Activated CD8-positive, alpha-beta memory T cell treated with anti-CD3 and anti-CD28 coated beads, Interleukin-2, amount 50 U/mL, for 48 hours (primary cell): ENCODE results near the gene FBXL4.
"Not testable (repeated sequence)": the region's sequence is repeated elsewhere in the genome, so short reads cannot be mapped to it uniquely, and the experiment has no call there.

Source experiments
- DNase-seq: peaks from one replicate; pipeline ENCODE4 v3.0.0-alpha.2; 2020

FBXL4 gene

DNA sequence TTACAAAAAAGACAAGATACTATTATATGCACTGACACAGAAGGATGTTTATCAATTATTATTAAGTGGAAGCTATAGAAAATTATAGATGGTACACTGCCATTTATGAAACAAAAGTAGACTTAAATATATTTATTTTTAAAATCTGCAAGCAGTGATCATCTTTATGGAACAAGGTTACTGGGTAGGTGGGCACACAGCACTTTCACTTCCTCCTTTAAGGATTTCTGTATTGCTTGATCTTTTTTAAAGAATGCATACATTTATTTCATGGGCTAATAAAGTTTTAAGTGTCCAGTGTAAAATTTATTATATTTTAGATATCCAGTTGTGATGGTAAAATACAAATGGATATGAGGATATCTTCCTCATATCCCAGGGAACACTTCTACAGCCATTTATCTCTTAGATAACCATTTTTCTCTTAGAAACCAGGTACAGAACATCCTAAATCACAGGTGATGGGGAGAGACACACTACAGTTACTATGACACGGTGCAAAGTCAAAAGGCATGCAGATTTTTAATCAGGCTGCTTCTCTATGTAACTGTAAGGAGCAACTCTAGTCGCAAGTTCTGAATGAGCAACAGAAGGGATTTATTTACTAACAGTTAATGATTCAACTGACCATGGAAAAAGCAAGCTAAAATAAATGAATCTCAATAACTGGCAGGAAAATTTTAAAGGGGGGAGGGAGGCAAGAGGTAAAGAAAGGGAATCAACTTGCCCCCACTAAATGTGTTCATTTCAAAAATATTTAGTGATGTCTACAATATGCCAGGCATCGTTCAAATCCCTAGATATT, 2.2 kb downstream of the FBXL4 start:
- DNase-seq: no peak

DNA sequence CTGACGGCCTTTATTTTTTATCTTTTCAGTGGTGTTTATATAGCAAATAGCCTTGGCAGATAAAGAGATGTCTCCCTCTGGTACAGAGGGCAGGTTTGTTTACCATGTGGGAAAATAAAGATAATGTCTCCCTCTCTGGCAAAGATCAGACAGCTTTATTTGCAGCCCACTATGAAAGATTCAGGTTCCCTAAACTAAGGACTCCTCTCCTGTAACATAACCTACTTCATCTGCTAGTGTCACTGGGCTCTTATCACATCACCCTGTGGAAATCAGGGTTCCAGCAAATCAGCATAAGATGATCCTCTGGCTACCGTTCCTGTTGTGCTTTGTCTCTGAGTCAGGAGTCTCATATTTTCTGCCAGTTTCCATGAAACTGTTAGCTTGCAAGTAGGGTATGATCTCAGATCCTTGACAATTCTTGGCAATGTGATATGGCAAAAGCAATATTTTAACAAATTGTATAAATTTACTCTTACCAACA, 3.1 kb downstream of the FBXL4 start:
- DNase-seq: no peak

DNA sequence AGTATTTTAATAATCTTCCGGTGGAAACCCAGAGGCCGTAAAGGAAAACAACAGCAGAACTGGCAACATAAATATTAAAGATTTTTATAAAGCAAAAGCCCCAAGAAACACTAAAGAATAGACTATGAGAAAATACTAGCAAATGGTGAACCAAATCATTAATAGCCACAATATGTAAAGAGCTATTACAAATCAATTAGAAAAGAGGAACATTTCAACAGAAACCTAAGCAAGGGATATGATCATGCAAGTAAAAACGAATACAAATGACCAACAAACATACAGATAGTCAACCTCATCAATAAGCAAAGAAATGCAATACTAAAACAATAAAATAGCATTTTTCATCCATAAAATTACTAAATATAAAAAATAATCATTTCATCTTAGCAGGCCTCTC, 3.6 kb downstream of the FBXL4 start:
- no peak for DNase-seq

GRCh38 chr6:98942263-98942803, 5.4 kb downstream of the FBXL4 start:
- DNase-seq: no peak

- no peak for DNase-seq
Observed at GRCh38 chr6:98941319-98941718, 6.4 kb downstream of the FBXL4 start.

DNA sequence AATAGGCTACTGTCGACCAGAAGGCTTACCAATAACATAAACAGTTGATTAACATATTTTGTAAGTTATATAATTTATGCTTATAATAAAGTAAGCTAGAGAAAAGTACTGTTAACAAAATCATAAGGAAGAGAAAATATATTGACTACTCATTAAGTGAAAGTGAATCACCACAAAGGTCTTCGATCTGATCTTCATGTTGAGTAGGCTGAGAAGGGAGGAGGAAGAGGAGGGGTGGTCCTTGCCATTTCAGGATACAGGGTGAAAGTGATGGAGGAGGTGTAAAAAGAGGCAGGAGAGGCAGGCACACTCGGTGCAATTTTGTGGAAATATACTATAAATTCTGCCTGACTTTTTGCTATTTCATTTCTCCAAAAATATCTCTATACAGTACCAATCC, 10.4 kb downstream of the FBXL4 start:
- no peak for DNase-seq

- DNase-seq: no peak
Observed at GRCh38 chr6:98932381-98932780, 15.4 kb downstream of the FBXL4 start.

- DNase-seq: no peak
Observed at GRCh38 chr6:98931696-98932095, 16.1 kb downstream of the FBXL4 start.

DNA sequence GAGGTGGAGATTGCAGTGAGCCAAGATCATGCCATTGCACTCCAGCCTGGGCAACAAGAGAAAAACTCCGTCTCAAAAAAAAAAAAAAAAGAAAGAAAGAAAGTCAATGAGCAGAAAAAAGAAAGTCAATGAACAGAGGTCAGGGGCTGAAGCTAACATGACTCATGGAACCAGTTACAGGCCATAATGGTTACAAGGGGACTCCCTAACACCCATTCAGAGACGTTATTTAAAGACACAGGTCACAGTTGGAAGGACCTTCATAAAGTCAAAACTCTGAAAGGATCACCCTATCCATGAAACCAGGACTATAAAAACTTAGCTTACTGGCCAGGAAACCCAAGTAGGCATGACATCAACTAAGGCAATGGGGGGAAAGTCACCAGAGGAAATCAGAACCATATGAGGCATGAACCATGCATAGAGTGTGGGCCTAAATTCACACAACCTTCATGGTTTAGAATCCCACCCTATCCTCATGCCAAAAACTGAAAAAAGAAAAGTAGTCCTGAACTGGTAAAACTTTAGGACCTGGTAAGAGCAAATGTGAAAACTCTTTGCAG, 18.2 kb downstream of the FBXL4 start:
- no peak for DNase-seq

- DNase-seq: no peak
Observed at GRCh38 chr6:98928688-98929087, 19.1 kb downstream of the FBXL4 start.

DNA sequence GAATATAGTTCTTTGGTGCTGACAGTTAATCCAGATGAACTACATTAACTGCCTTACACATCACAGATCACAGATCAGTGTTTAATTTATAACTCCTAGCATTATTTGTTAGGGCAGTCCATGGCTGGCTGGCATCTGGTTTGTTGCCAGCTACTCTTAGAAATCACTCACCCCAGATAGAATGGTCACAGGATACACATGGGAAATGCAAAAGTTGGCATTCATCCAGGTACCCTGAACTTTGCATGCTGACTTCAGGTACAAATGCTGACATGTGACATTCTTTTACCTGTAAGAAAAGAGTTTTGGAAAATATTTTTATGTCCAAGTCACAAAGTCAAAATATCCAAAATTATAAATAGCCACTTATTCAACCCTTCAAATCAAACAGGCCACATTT, 20.2 kb downstream of the FBXL4 start:
- no peak for DNase-seq

GRCh38 chr6:98925831-98926230, 21.9 kb downstream of the FBXL4 start:
- no peak for DNase-seq

DNA sequence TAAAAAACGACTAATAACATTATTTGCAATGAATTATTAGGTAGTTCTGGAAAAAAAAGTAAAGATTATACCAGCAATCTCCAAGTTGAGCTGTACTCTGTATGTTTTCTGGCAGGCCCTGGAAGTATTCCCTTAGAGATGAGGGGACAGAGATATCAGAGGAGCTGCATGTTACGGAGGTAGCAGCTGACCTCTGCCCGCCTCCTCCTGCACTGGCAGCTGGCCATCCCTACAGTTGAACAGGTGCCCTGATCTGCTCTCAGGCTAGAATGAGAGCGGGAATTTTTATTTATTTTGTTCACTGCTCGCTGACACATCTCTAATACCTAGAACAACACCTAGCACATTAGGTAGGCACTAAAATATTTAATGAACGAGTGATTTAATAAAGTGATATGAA, 23.1 kb downstream of the FBXL4 start:
- no peak for DNase-seq

- no peak for DNase-seq
Observed at GRCh38 chr6:98920904-98921431, 26.8 kb downstream of the FBXL4 start.

GRCh38 chr6:98910946-98911345, 36.8 kb downstream of the FBXL4 start:
- not testable (repeated sequence) for DNase-seq

- DNase-seq: no peak
Observed at GRCh38 chr6:98909236-98909635, 38.5 kb downstream of the FBXL4 start.

GRCh38 chr6:98906342-98906741, 41.4 kb downstream of the FBXL4 start:
- DNase-seq: not testable (repeated sequence)

DNA sequence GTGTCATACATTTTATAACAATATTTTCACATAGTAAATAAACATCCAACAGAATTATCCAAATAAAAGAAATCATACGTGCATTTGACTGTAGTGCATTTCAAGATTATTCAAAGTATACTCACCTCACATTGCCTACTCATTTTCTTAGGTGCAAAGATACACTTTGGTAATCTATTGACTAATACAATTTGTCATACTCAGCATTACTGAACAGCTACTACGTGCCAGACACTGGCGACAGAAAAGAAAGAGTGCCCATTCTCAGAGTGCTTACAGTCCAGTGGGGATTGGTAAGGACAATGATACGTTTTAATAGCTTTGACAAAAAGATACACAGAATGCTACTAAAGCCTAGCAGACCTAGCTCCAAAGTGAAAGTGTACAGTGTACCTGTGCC, 42.0 kb downstream of the FBXL4 start:
- no peak for DNase-seq

- no peak for DNase-seq
Observed at GRCh38 chr6:98904096-98904495, 43.6 kb downstream of the FBXL4 start.

DNA sequence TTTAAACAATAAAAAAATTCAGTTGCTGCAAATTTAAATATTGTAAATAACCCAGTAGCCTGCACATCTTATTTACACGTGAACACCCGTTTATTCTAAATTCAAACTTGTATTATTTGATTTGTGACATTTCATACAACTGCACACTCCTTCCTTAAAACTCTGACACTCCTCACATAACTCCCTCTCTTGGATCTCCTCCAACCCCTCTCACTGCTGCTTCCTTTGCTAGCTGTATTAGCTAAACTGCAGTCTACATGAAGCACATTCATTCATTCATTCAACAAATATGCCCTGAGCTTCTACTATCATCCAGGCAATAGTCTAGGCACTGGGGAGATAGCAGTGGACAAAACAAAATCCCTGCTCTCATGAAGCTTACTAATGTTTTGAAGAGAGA, 47.0 kb downstream of the FBXL4 start:
- DNase-seq: no peak

DNA sequence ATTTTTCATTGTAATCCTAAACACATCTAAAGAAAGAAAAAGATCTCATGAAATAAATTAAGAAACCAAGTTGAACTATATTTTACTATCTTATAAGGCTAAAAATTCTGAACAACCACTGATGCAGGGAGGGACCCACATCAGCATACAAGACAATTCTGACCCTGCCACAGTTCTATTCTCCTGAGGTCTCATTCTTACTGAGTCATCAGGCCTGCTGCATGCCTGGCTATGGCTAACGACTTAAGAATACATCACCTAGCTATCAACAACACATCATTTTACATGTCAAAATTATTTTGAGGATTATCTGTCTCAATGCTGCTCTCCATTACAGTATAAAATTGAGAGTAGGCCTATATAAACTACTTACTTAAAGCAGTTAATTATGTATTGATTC, 52.9 kb downstream of the FBXL4 start:
- DNase-seq: no peak

- DNase-seq: no peak
Observed at GRCh38 chr6:98887650-98888049, 60.1 kb downstream of the FBXL4 start.

DNA sequence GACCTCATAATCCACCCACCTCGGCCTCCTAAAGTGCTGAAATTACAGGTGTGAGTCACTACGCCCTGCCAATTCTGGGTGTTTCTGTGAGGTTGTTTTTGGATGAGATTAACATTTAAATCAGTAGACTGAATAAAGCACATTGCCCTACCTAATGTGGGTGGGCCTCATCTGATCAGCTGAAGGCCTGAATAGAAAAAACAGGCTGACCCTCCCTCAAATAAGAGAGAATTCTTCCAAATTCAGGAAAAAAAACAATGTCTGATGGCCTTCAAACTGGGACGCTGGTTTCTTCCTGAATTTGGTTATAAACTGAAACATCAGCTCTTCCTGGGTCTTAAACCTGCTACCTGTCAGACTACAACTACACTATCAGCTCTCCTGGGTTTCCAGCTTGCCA, 62.4 kb downstream of the FBXL4 start:
- DNase-seq: no peak

- DNase-seq: no peak
Observed at GRCh38 chr6:98880486-98880885, 67.3 kb downstream of the FBXL4 start.
